ENCODE results near the gene DAND5. TPM values are rescaled to one million over a fixed set of nuclear protein-coding genes. Genes with fewer than 3 reads are reported as not detected.

The DAND5 gene, protein sequence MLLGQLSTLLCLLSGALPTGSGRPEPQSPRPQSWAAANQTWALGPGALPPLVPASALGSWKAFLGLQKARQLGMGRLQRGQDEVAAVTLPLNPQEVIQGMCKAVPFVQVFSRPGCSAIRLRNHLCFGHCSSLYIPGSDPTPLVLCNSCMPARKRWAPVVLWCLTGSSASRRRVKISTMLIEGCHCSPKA
- total RNA-seq (1 to 10 TPM in 5 of 9 donors, under 1 TPM in 4; 0.35 to 2.3 (median 1.1) TPM), polyA plus RNA-seq (under 1 TPM; 0.27 to 0.34 (median 0.32) TPM)
- long read RNA-seq, donor 1, result 0 reads
- long read RNA-seq, donor 2, result 0 reads
- long read RNA-seq, donor 3, result 0 reads
- long read RNA-seq, donor 4, result 0 reads
- long read RNA-seq, donor 5, partial matches to known transcripts, result 0 of 3 reads
- long read RNA-seq, donor 5, other reads (novel, unspliced or antisense), result 0 of 3 reads
- long read RNA-seq, donor 6, partial matches to known transcripts, result 1 of 1 reads
- long read RNA-seq, donor 6, other reads (novel, unspliced or antisense), result 0 of 1 reads
- long read RNA-seq, donor 7, result 0 reads
- long read RNA-seq, donor 8, result 0 reads
- long read RNA-seq, donor 9, result 0 reads
- long read RNA-seq, donor 10, result 0 reads

DNA sequence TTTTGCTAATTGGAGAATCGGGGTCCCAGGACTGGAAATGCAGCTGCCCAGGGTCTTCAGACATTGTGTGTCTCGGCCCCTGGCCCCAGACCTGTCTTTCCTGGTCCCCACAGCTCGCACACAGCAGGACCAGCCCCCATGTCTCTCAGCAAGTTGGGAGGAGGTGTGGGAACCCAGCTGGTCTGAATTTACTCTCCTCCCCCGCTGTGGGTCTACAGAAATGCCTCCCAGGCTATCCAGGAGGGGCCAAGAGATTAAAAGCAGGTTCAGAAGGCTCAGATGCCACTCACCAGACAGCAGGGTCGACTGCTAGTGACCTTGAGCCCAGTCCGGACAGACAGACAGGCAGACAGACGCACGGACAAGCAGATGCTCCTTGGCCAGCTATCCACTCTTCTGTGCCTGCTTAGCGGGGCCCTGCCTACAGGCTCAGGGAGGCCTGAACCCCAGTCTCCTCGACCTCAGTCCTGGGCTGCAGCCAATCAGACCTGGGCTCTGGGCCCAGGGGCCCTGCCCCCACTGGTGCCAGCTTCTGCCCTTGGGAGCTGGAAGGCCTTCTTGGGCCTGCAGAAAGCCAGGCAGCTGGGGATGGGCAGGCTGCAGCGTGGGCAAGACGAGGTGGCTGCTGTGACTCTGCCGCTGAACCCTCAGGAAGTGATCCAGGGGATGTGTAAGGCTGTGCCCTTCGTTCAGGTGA lies at the start of gene DAND5:
Gene DAND5 (plus strand): TSS at position 285 of the 697 bp plus-strand sequence. CDS start 85 bp downstream, at position 370.
- peak; percentile 72 to 83 (median 78) for DNase-seq
- peak within 1 kb of the TSS in 3 of 5 donors; percentile 3 to 74 (median 38) for H3K27ac ChIP-seq
- peaks cover 0 to 8% of the 10 kb centered on the region in 2 donors for H3K4me1 ChIP-seq (replicated peaks in 1 of 2)
- intact Hi-C loops (cut with DNase I), result loop anchor here in 1 of 2 donors (10.0 kb wide), 1 partner anchor 305 kb away; no protein-coding TSS in a partner anchor
- H3K9me3 ChIP-seq (replicated peaks in 1 of 3), result no peaks in the 10 kb centered on the region
- H3K4me3 ChIP-seq, result no peak within 1 kb of the TSS
- TF ChIP-seq, protein P1, sequence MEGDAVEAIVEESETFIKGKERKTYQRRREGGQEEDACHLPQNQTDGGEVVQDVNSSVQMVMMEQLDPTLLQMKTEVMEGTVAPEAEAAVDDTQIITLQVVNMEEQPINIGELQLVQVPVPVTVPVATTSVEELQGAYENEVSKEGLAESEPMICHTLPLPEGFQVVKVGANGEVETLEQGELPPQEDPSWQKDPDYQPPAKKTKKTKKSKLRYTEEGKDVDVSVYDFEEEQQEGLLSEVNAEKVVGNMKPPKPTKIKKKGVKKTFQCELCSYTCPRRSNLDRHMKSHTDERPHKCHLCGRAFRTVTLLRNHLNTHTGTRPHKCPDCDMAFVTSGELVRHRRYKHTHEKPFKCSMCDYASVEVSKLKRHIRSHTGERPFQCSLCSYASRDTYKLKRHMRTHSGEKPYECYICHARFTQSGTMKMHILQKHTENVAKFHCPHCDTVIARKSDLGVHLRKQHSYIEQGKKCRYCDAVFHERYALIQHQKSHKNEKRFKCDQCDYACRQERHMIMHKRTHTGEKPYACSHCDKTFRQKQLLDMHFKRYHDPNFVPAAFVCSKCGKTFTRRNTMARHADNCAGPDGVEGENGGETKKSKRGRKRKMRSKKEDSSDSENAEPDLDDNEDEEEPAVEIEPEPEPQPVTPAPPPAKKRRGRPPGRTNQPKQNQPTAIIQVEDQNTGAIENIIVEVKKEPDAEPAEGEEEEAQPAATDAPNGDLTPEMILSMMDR (IDR thresholded peaks at IDR 0.05), result no peak
- TF ChIP-seq POLR2A (IDR thresholded peaks at IDR 0.05), result peak in 1 of 2 donors; percentile 33
- H3K27me3 ChIP-seq, result no peaks in the 10 kb centered on the region
- H3K36me3 ChIP-seq (replicated peaks in 1 of 2), result no peaks in the 10 kb centered on the region
- 36 to 53% (median 38%) methylated on average over 4 to 14 of the region's 14 CpGs for WGBS, 4 donors

GRCh38 chr19:12921047-12921446 lies 48.3 kb upstream of the DAND5 start:
- TF ChIP-seq POLR2A (IDR thresholded peaks at IDR 0.05), result no peak
- TF ChIP-seq, protein P1 (IDR thresholded peaks at IDR 0.05), result no peak
- Histone ChIP-seq H3K36me3 (replicated peaks in 1 of 2) (peaks cover 0 to 39% of the 10 kb centered on the region in 2 donors), H3K27ac (no peak overlapping the region), H3K27me3 (no peaks in the 10 kb centered on the region), H3K4me3 (no peak overlapping the region), H3K9me3 (replicated peaks in 1 of 3) (no peaks in the 10 kb centered on the region), H3K4me1 (replicated peaks in 1 of 2) (peaks cover 3 to 4% of the 10 kb centered on the region in 2 donors)
- whole genome bisulfite sequencing, 4 donors, result 61 to 78% (median 68%) methylated on average over 3 of the region's 3 CpGs
- no peak for DNase-seq
- intact Hi-C loops (cut with DNase I), result no loop called here

DNA sequence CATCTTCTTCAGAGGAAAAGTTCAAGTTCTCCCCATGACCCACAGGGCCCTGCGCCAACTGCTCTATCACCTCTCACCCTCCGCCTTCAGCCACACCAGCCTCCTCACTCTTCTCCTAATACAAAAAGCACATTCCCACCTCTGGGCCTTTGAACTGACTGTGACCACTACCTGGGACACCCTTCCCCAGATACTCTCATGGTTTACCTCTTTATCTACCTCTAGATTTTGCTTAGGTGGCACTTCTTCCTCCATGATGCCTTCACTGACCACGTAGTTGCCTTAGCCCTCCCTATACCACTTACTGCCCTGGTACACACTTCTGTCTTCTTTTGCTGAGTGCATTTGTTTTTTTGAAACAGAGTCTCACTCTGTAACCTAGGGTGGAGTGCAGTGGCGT lies 46.4 kb upstream of the DAND5 start:
- H3K4me3 ChIP-seq, result no peak overlapping the region
- H3K36me3 ChIP-seq (replicated peaks in 1 of 2), result peaks cover 0 to 58% of the 10 kb centered on the region in 2 donors
- H3K27me3 ChIP-seq, result no peaks in the 10 kb centered on the region
- H3K9me3 ChIP-seq (replicated peaks in 1 of 3), result no peaks in the 10 kb centered on the region
- WGBS, 4 donors, result 95 to 99% (median 95%) methylated on average over 4 of the region's 4 CpGs
- no peak for DNase-seq
- peaks cover 3 to 4% of the 10 kb centered on the region in 2 donors for H3K4me1 ChIP-seq (replicated peaks in 1 of 2)
- intact Hi-C loops (cut with DNase I), result no loop called here
- TF ChIP-seq, protein P1 (IDR thresholded peaks at IDR 0.05), result no peak
- TF ChIP-seq POLR2A (IDR thresholded peaks at IDR 0.05), result no peak
- H3K27ac ChIP-seq, result no peak overlapping the region
